Upper lobe of left lung (tissue), 6 donors: ENCODE measurements around the gene ACSM3. TPM values are rescaled to one million over a fixed set of nuclear protein-coding genes. Genes with fewer than 3 reads are reported as not detected.

Experiments used
- ATAC-seq, 2 donors: fragments of 200-7000 bp; cut with Tn5 transposase; one replicate each; pipeline ENCODE4 v1.9.1; 2022; ENCODE audit warnings: mild to moderate bottlenecking in 2 of 2, moderate library complexity in 2 of 2; ENCODE audit not compliant: low FRiP score in 2 of 2
- DNase-seq, 2 donors: peaks; one replicate each; pipeline ENCODE4 v3.0.0-alpha.2; 2019 to 2020
- H3K27ac ChIP-seq, 4 donors: fragments of 200-600 bp; sonication (generic); one replicate each; pipeline ENCODE4 v1.5.1; 2016 to 2019
- H3K27me3 ChIP-seq, 4 donors: fragments of 200-600 bp; sonication (generic); one replicate each; pipeline ENCODE4 v1.5.1; 2017 to 2019
- H3K36me3 ChIP-seq, 4 donors: fragments of 200-600 bp; sonication (generic); one replicate each; pipeline ENCODE4 v1.5.1; 2016 to 2019
- H3K4me1 ChIP-seq, 4 donors: fragments of 200-600 bp; sonication (generic); one replicate each; pipeline ENCODE4 v1.5.1; 2018 to 2019
- H3K4me3 ChIP-seq, 4 donors: fragments of 200-600 bp; sonication (generic); one replicate each; pipeline ENCODE4 v1.5.1; 2017 to 2019; ENCODE audit warnings: mild to moderate bottlenecking in 2 of 4, moderate library complexity in 1 of 4
- H3K9me3 ChIP-seq, 4 donors: fragments of 200-600 bp; sonication (generic); one replicate each; pipeline ENCODE4 v1.5.1; 2018 to 2019
- EP300 ChIP-seq, 4 donors: sonication (generic); formaldehyde crosslinking; IDR thresholded peaks; one replicate each; pipeline ENCODE4 v1.5.1; 2017; ENCODE audit warnings: antibody characterized with exemption in 4 of 4, control low read depth in 2 of 4
- POLR2A ChIP-seq, 4 donors: fragments of 450-650 bp; IDR thresholded peaks; one replicate each; pipeline ENCODE4 v1.5.1; 2016 to 2017; ENCODE audit warnings: antibody characterized with exemption in 4 of 4, mild to moderate bottlenecking in 2 of 4
- POLR2AphosphoS5 ChIP-seq, 2 donors: sonication (generic); formaldehyde crosslinking; IDR thresholded peaks; one replicate each; pipeline ENCODE4 v1.5.1; 2017; ENCODE audit warnings: antibody characterized with exemption in 2 of 2
- WGBS, 2 donors: methylation state at CpG; one replicate each; pipeline ENCODE4 v1.1.5; 2017 to 2018; 5-methylcytosine and 5-hydroxymethylcytosine counted together
- total RNA-seq, 6 donors: library from RNA; depleted of rRNA in 4 of 6; stranded (reverse); fragments of >200 nt in 4 of 6; gene quantifications; one replicate each; pipeline versions ENCODE4 v1.1.0 to v1.2.1, GENCODE V29; 2016 to 2021
- TF ChIP-seq, protein P1 (sequence below), 6 experiments: fragments of 450-650 bp in 4 of 6; fragments of 200-600 bp in 2 of 6; sonication (generic) in 2 of 6; IDR thresholded peaks; one replicate each; pipeline ENCODE4 v1.5.1; 2016 to 2019; ENCODE audit warnings: antibody characterized with exemption in 6 of 6
- donor health status: DM: no; HTN: no; CAD: no; lungs with moderate emphysema.
- donor health status: DM: no; HTN: yes; CAD: no; lungs with severe emphysema.

ACSM3 gene
- total RNA-seq, 6 donors from 2014 or later, result 8.5 to 28.6 (median 15.9) TPM

DNA sequence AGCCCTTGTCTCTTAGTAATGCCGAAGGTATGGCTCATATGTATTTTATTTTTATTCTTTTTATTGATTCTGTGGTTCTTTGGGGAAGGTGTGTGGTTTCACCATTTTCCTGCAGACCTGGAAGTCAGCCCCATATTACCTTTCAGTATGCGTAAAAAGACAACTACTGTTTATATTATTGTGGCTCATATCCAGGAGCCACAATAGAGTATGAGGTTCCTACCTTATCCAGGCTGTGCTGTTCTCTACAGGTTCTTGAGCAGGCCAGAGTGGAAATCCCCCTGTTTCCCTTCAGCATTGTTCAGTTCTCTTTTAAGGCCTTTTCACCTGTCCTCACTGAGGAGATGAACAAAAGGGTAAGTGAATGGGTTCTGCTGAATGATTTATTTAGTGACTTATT, 75.7 kb downstream of the ACSM3 start:
- TF ChIP-seq, protein P1, sequence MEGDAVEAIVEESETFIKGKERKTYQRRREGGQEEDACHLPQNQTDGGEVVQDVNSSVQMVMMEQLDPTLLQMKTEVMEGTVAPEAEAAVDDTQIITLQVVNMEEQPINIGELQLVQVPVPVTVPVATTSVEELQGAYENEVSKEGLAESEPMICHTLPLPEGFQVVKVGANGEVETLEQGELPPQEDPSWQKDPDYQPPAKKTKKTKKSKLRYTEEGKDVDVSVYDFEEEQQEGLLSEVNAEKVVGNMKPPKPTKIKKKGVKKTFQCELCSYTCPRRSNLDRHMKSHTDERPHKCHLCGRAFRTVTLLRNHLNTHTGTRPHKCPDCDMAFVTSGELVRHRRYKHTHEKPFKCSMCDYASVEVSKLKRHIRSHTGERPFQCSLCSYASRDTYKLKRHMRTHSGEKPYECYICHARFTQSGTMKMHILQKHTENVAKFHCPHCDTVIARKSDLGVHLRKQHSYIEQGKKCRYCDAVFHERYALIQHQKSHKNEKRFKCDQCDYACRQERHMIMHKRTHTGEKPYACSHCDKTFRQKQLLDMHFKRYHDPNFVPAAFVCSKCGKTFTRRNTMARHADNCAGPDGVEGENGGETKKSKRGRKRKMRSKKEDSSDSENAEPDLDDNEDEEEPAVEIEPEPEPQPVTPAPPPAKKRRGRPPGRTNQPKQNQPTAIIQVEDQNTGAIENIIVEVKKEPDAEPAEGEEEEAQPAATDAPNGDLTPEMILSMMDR (IDR thresholded peaks at IDR 0.05), result no peak
- TF ChIP-seq POLR2A (IDR thresholded peaks at IDR 0.05) (no peak), EP300 (IDR thresholded peaks at IDR 0.05) (no peak), POLR2AphosphoS5 (IDR thresholded peaks at IDR 0.05) (no peak)
- WGBS, 2 donors, result 84 to 92% methylated on average over 2 of the region's 2 CpGs
- H3K27me3 ChIP-seq, result no peaks in the 10 kb centered on the region
- H3K4me1 ChIP-seq, result no peaks in the 10 kb centered on the region
- DNase-seq, result no peak
- no peak for ATAC-seq
- H3K36me3 ChIP-seq, result no peaks in the 10 kb centered on the region
- H3K9me3 ChIP-seq, result no peaks in the 10 kb centered on the region
- no peak overlapping the region for H3K27ac ChIP-seq
- no peak overlapping the region for H3K4me3 ChIP-seq

DNA sequence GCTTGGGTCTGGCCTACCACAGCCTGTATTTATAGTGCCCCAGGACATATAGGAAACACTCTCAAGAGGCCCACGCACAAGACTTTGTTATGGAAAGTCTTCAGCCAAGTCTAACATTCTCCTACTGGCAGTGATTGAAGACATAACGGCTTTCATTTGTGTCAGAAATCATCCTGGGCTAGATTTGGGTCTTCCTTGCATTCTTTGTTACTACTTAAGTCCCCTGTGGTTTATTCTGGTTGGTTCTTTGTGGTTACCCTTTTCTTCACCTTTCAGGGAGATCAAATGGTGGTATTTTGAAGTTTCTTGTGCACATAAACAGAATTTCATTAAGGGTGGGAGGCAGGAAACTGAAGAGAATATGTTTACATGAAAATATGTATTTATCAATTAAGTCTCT, 80.2 kb downstream of the ACSM3 start:
- H3K9me3 ChIP-seq, result no peaks in the 10 kb centered on the region
- no peak for DNase-seq
- H3K27ac ChIP-seq, result no peak overlapping the region
- no peaks in the 10 kb centered on the region for H3K27me3 ChIP-seq
- no peaks in the 10 kb centered on the region for H3K36me3 ChIP-seq
- WGBS, 2 donors, result 90 to 91% methylated on average over 2 of the region's 2 CpGs
- peaks cover 0 to 5% (median 0%) of the 10 kb centered on the region in 4 donors for H3K4me1 ChIP-seq
- ATAC-seq, result no peak
- TF ChIP-seq POLR2A (IDR thresholded peaks at IDR 0.05), result no peak
- no peak for TF ChIP-seq POLR2AphosphoS5 (IDR thresholded peaks at IDR 0.05)
- no peak for TF ChIP-seq EP300 (IDR thresholded peaks at IDR 0.05)
- TF ChIP-seq, protein P1 (IDR thresholded peaks at IDR 0.05), result no peak
- H3K4me3 ChIP-seq, result no peak overlapping the region

DNA sequence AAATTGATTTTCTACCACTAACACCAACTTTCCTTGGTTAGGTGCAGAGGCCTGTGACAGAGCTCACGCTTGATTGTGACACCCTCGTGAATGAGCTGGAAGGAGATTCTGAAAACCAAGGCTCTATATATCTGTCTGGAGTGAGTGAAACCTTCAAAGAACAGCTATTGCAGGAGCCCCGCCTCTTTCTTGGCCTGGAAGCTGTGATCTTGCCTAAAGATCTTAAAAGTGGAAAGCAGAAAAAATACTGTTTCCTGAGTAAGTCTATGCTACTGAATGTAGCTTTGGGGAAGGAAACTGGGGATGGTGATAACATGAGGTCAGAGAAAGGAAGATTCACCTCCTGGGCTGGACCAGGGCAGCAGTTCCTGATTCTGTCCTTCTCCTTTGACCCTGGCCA, 80.8 kb downstream of the ACSM3 start:
- TF ChIP-seq POLR2A (IDR thresholded peaks at IDR 0.05), result no peak
- TF ChIP-seq POLR2AphosphoS5 (IDR thresholded peaks at IDR 0.05), result no peak
- no peak for TF ChIP-seq EP300 (IDR thresholded peaks at IDR 0.05)
- TF ChIP-seq, protein P1 (IDR thresholded peaks at IDR 0.05), result no peak
- WGBS, 2 donors, result 58 to 69% methylated on average over 3 of the region's 3 CpGs
- H3K4me3 ChIP-seq, result no peak overlapping the region
- H3K4me1 ChIP-seq, result peaks cover 0 to 8% (median 2%) of the 10 kb centered on the region in 4 donors
- no peaks in the 10 kb centered on the region for H3K36me3 ChIP-seq
- no peaks in the 10 kb centered on the region for H3K9me3 ChIP-seq
- no peak for DNase-seq
- no peak for ATAC-seq
- H3K27ac ChIP-seq, result no peak overlapping the region
- no peaks in the 10 kb centered on the region for H3K27me3 ChIP-seq

DNA sequence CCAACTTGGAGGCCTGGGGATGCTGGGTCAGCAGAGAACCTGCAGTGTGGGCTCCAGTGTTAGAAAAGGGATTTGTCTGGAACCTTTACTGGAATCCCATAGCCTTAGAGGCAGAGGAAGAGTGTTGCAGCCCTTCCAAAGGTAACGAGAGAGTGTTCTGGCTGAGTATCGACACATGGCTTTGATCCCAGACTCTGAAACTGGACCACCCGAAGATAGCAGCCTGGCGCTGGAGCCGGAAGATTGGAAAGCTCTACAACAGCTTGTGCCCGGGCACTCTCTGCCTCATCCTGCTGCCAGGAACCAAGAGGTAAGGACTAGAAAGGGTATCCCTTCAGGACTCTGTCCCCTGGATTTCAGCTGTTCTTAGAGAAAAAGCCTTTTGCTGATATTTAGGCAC, 82.2 kb downstream of the ACSM3 start:
- ATAC-seq (no peak), DNase-seq (no peak)
- H3K9me3 ChIP-seq, result no peaks in the 10 kb centered on the region
- TF ChIP-seq, protein P1 (IDR thresholded peaks at IDR 0.05), result no peak
- TF ChIP-seq POLR2AphosphoS5 (IDR thresholded peaks at IDR 0.05) (no peak), EP300 (IDR thresholded peaks at IDR 0.05) (no peak), POLR2A (IDR thresholded peaks at IDR 0.05) (no peak)
- H3K4me3 ChIP-seq, result no peak overlapping the region
- H3K27me3 ChIP-seq, result no peaks in the 10 kb centered on the region
- no peak overlapping the region for H3K27ac ChIP-seq
- 77 to 94% methylated on average over 6 of the region's 6 CpGs for WGBS, 2 donors
- no peaks in the 10 kb centered on the region for H3K36me3 ChIP-seq
- H3K4me1 ChIP-seq, result peaks cover 11 to 22% (median 17%) of the 10 kb centered on the region in 4 donors

DNA sequence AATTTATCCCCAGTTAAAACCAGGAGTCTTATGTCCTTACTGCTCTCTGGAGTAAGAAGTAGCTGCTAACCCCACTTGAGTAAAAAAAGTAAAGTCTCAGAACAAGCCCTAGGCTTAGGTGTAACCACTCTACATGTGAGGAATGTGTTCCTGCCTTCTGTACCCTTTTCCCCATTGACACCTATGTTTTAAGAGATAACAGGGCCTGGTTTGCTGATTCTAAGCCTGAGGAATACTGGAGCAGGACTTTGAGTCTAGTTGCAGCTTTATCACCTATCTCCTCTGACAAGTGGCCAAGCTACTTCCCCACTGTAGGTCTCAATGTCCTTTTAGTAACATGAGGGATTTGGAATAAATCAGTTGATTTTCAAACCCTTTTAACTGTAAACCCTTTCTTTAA, 82.7 kb downstream of the ACSM3 start:
- Histone ChIP-seq H3K9me3 (no peaks in the 10 kb centered on the region), H3K36me3 (no peaks in the 10 kb centered on the region), H3K27me3 (no peaks in the 10 kb centered on the region), H3K4me3 (no peak overlapping the region), H3K4me1 (peaks cover 16 to 27% (median 22%) of the 10 kb centered on the region in 4 donors), H3K27ac (no peak overlapping the region)
- no peak for TF ChIP-seq POLR2A (IDR thresholded peaks at IDR 0.05)
- TF ChIP-seq EP300 (IDR thresholded peaks at IDR 0.05), result no peak
- TF ChIP-seq, protein P1 (IDR thresholded peaks at IDR 0.05), result no peak
- TF ChIP-seq POLR2AphosphoS5 (IDR thresholded peaks at IDR 0.05), result no peak
- DNase-seq, result no peak
- no peak for ATAC-seq
